HG03354 (cell line): ENCODE measurements around the gene TVP23C.
A peak's percentile ranks its signal among the peaks of the same experiment; 100 is the strongest.
"Not testable (repeated sequence)": the region's sequence is repeated elsewhere in the genome, so short reads cannot be mapped to it uniquely, and the experiment has no call there.

ENCODE experiments used
- ATAC-seq: cut with Tn5 transposase; IDR thresholded peaks from one replicate; pipeline ENCODE4 v1.9.1; 2021; ENCODE audit warnings: mild to moderate bottlenecking; ENCODE audit not compliant: unreplicated experiment, poor library complexity, severe bottlenecking

The TVP23C gene

DNA sequence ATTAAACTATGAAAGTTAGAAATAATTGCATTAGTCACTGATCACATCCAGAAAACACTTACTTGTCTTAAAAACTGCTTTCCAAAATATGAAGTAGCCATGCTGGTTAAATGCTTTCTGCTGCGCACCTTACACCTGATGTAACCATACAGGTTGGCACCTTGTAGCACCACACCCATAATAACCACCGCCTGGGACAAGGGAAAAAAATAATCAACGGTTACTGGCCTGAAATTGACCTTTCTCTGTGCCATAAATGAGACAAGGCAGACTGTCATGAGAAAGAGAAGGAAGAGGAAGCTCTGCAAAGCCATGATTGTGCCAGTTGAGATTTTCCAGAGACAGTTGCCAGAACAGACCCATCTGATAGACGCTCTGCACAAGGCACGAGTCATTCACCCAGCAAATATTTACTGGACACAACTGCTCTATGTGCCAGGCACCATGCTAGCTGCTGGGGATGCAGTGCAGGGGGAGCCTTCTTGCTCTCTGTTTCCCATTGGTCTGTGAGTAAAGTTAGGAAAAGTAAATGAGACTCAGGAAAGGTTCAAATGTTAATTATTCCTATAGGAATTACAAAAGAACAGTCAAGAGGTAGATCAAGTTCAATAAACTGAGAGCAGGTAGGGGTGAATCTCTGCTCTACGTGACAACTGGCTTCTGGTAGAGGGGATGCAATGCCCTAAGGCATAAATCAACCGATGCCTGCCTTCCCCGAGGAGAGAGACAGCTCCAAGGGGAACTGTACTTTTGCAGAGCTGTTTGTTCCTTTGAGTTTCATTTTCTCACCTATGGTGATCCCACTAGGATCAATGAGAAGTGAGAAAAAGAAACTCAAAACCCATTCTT is 22.7 kb downstream of the TVP23C start:
- not testable (repeated sequence) for ATAC-seq

DNA sequence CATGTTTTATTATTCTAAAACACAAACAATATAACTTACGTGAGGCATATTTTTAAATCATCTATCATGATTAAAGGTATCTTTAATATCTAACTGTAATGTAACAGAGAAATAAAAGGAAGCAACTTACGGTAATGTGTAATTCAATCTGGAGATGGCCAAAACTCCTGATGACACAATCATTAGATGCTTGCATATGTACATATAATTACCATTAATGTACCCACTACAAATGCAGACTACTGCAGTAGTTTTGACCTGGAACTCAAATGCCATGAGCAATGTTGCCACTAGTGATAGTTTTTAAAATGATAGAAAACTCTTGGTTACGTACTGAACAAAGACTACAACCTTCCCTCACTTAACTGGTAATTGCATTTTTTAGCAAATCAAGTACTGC is 30.2 kb downstream of the TVP23C start:
- not testable (repeated sequence) for ATAC-seq

DNA sequence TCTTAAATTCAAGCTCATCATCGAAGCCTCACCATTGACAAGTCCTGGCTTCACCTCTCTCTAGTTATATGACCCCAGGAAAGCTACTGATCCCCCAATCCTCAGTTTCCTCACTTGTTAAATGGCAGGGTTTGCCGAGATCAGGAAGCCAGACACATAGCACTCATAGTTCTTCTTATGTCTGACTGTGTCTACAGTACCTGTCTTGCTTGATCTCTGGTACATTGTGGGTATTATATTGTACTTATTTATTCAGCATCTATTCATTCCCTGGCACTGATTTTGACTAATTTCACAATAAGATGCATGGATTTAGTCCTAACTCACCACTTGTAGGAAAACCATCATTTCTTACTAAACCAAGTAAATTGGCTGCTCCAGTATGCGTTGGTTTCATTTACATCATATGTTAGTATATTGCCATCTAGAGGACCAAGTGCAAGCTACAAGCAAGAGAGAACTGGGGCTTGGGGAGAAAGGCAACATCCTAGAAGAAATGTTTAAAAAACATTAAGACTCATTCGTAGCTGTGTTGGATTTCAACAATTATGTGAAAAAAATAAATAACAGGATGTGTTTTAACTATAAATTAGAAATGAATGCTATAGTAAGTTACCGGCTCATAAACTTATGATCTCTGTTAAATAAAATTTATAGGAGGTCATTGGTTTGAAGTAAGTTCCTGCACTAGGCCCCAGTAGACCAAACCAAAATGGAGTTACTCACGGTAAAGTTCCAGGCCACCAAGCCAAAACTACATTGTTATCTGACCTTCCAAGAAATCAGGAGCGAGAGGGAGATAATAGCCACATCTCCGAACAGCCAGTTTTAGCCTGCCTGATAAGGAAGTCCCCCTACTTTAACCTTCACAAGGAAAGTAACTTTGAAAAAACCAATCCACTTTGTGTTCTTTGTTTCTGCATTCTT is 36.7 kb downstream of the TVP23C start:
- ATAC-seq: peak; percentile 68

DNA sequence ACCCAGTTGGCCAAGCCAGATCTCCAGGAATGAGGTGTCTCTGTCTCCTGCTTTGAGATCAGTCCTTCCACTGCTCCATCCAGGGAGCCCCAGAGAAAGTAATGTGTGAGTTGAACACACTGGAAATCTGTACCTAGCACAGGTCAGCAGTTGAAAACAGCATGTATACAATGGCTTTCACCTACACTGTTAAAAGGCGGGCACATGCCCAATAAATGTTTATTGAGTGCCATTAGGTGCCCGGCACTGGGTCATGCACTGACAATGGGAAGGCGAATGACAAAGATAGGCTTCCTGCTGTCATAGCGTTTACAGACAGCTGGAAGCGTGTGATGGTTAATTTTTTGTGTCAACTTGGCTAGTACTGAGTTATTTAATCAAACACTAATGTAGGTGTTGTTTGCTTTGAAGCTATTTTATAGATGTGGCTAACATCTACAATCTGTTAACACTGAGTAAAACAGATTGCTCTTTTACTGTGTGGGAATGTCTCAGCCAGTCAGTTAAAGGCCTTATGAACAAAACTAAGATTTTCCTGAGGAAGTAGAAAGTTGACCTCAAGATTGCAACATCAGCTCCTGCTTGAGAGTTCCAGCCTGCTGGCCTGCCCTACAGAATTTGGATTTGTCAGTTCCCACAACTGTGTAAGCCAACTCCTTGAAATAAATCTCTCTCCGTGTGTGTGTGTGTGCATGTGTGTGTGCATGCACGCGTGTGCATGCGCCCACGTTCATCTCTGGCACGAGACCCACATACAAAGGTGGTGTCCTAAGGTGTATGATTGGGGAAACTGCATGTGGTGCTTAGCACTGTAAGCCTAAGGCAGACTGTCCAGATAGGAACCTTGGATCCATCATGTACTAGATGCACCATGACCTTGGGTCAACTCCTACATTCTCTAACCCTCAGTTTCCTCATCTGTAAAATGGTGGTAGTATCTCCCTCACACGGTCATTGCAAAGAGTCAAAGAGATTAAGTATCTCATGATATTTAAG is 38.0 kb downstream of the TVP23C start:
- not testable (repeated sequence) for ATAC-seq

DNA sequence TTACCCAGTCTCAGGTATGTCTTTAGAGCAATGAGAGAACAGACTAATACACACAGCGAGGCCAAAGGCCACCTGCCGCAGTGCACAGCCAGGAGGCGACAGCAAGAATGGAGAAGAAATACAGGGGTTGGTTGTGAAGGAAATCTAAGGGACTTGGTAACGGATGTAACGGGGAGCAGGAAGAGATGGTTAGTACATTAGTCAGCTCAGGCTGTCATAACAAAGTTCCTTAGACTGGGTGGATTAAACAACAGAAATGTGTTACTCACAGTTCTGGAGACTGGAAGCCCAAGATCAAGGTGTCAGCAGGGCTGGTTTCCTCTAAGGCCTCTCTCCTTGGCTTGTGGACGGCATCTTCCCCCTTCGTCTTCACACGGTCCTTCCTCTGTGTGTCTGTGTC is 47.1 kb downstream of the TVP23C start:
- no peak for ATAC-seq

DNA sequence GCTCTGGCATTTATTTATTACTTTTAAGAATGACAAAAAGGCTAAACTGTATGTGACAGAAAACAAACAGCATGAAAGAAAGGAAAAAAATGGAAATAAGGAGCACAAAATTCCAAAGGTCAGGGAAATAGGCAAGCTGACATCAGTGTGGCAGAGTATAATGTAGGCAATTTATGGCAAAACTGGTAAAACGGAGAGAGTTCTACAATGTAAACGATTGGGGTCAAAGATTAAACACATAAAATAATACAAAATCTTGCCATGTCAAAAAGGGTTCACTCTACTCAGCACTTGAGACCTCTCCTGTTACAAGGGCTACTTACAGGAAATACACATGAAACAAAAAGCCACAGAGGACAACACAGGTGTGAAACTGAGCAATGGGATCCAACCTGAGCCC is 48.8 kb downstream of the TVP23C start:
- no peak for ATAC-seq

DNA sequence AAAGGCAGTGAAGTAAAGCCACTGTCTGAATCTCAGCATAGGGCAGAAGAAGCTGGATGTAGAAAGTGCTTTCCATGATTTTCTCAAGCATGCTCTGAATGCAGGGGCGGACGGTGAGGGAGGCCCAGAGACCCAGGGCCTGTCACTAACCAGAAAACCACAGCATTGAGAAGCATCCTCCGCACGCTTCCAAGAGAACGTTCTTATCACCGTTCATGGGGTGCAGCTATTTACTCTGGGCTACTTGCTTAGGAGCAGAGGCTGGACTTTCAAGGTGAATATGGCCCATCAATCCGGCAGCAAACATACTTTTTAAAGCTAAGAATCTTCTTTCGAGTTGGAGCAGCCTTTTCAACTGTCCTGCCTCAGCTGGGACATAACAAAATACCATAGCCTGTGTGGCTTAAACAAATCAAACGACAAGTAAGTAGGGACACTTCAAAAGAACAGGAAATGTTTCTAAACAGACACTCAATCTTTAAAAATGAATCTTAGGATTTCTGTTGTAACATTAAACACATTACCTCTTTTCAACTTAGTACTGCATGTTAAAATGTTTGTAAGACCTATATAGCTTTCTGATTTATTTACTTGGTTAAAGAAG is 49.3 kb downstream of the TVP23C start:
- no peak for ATAC-seq

DNA sequence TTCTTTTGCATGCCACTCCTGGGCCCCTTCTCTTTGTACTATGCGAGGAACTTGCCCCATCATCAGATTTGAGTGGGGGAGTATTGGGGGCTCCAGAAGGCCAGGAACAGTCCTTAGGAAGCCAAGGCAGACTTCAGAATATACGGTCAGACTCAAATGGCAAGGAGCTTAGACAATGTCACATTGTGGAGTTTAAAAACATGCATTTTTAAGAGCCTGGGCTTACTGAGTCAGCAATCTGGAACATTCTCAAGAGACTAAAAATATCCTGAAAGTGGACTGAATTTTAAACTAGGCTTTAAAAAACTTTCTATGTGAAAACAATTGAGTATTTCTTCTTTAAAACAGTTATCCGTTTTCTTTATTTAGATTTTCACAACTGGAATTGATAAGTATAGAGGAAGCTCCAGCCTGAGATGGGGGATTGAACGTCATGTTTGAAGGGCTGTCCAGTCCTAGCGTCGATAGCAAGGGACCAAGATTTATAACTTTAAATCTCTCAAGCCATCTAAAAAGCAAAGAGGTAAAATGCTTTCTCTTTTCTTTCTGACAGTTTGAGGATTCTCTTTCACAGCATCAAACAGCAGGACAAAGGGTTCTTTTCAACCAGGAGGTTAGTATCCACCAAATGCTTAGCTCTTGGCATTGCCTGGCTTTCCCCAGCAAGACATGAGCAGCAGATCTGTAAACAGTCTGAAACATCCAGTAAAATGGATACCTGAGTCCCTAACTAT is 50.1 kb downstream of the TVP23C start:
- ATAC-seq: no peak

DNA sequence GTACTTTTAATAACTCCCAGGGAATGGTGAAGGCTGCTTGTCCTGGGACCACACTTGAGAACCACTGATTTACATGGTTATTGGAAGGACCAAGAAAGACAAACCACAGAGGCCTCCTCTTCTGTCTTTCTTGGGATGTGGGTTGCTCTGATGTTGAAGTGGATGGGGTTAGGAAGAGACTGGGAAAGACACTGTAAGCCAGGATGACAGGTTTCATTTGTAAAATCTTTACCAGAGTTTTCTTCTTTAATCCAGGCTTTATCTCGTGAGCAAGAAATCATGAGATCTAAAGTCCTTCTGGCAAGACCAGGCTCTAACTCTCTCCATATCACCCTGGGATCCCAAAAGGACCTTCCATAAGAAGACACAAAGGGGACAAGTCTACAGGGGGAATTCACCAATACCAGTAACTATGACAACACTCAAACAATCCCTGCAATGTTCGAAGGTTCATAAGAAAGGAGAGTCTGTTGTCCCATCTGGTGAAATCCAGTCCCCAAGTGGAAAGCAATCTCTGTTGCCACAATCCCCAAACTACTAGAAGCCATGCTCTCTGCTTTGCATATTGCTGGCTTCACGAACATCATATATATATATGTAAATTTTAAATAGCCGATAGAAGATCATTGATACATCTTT is 51.1 kb downstream of the TVP23C start:
- no peak for ATAC-seq

DNA sequence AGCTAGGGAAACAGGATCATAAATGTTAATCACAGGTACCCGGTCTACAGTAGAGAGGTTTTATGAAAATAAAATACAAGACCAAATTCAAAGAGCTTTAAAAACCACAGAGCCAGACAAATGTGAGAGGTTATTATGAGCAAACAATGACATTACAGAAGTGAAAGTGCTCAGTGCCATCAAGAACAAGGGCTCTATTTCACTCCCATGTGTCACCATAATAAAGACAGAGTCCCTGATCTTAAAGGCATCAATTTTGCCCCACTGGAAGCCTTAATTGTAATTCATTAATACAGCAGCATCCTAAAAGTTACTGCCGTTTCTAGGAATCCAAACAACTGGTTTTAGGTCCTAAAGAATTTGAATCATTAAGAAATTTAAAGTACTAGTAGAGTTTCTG is 52.1 kb downstream of the TVP23C start:
- no peak for ATAC-seq

DNA sequence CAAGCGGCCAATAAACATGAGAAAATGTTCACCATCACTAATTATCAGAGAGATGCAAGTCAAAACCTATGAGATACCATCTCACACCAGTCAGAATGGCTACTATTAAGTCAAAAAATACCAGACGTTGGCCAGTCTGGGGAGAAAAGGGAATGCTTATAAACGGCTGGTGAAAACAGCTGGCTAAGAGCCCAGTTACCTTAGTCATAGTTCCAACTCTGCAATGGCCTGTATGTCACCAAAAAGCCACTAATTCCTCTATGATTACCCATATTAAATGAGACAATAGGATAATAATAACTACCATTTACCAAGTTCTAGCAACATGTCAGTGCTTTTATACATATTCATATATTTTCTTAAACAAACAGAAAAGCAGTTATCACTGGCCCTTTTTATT is 52.9 kb downstream of the TVP23C start:
- no peak for ATAC-seq

DNA sequence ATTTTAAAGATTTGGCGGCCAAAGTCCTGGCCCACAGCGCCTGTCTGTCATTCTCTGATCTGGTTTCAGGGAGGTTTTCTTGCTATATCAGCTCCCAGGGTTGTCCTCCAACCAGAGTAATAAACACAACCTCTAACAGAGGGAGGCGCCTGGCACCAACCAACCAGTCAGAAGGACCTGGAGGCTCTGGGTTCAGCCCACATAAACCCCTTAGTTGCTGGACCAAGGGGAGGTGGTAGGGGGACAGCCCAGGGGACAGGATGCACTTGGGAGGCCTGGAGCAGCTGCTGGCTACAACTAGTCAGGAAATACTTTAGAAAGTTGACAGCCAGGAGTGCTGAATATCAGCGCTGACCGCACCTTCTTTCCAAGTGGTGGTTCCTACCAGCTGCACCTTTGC is 54.2 kb downstream of the TVP23C start:
- ATAC-seq: no peak

DNA sequence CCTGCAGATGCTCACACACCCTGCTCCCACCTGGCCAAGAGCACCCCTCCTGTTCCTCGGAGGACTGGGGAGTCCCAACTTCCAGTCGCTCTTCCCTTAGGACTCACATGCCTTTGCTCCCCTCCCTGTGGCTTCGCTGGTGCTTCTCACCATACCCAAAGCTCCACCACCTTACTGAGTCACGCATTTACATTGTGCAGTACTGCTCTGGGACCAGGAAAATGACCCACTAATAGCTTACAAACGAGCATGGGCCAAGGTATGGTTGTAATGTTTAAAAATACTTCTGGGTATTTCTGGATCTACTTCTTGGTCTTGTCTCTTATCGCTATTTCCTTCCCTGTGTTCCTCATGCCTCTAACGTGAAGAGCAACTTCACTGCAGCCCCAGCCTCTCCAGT is 54.8 kb downstream of the TVP23C start:
- no peak for ATAC-seq

DNA sequence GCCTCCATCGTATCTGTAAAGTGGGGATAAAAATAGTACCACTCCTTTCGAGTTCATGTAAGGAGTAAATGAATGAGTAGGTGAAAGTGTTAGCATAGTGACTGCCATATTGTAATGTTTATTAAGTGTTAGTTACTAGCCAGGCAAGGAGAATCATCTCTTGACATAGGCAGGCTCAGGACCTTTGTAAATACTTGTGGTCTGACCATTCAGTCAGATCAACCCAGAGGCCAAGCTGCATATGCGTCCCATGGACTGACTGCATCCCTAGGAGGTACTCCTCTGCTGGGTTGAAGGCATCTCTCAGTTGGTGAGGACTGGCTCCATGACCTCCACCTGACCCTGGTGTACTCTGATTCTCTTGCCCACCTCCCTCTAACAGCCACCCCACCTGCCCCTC is 55.4 kb downstream of the TVP23C start:
- ATAC-seq: no peak

DNA sequence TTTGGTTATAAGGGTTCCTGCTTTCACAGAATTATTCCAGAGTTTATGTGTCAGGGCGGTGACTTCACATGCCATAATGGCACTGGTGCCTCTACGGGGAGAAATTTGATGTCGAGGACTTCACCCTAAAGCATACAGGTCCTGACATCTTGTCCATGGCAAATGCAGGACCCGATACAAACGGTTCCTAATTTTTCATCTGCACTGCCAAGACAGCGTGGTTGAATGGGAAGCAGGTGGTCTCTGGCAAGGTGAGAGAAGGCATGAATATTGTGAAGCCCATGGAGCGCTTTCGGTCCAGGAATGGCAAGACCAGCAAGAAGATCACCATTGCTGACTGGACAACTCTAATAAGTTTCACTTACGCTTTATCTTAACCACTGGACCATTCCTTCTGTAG is 56.3 kb downstream of the TVP23C start:
- no peak for ATAC-seq

DNA sequence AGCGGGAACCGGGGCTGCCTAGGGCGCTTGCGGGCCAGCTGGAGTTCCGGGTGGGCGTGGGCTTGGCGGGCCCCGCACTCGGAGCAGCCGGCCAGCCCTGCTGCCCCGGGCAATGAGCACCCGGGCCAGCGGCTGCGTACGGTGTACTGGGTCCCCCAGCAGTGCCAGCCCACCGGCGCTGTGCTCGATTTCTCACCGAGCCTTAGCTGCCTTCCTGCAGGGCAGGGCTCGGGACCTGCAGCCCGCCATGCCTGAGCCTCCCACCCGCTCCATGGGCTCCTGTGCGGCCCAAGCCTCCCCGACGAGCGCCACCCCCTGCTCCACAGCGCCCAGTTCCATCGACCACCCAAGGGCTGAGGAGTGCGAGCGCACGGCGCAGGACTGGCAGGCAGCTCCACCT is 57.6 kb downstream of the TVP23C start:
- not testable (repeated sequence) for ATAC-seq

DNA sequence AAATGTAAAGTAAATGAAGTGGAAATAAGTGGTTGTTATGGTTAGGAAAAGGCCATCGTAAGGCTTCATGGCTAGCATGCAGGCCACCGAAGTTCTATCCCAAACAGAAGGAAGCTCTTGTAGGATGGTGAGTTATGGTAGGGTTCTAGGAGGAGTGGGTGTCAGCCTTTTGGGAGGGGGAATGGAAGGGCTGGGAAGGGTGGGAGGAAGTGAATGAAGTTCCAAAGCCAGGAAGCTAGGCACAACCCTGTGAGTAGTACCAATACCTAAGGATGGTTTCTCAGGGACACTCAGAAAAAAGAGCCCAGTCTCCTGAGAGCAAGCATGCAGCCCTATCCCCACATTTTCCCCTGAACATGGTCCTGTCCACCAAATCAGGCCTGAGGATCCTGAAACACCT is 59.6 kb downstream of the TVP23C start:
- no peak for ATAC-seq
